PC-9 (cell line): ENCODE measurements around the gene LBR. TPM values are rescaled to one million over a fixed set of nuclear protein-coding genes. Genes with fewer than 3 reads are reported as not detected.

Experiments
- BruUV-seq: library from RNA; stranded (reverse); fragments of 400-500 nt; replicated peaks from 2 replicates; lab custom pipeline; 2021; lab: Mats Ljungman, UMichigan
- CTCF ChIA-PET: fragments of 300-600 bp; sonication (Branson Sonifier 250); formaldehyde crosslinking; loops from one replicate; lab custom pipeline; 2022; ENCODE audit warnings: antibody characterized with exemption; lab: Charles Lee
- POLR2A ChIA-PET: fragments of 300-600 bp; sonication (Branson Sonifier 250); formaldehyde crosslinking; loops from one replicate; lab custom pipeline; 2022; ENCODE audit warnings: antibody characterized with exemption; ENCODE audit not compliant: unreplicated experiment; lab: Charles Lee
- DNase-seq, 2 experiments: peaks; one replicate each; pipeline versions ENCODE4 v3.0.0 to v3.0.0-alpha.2; 2015 to 2022; ENCODE audit warnings: mixed read lengths in 1 of 2
- H2AFZ ChIP-seq: fragments of 200-600 bp; sonication (generic); 2 replicates; pipeline ENCODE4 v1.8.1; 2017; ENCODE audit warnings: antibody characterized with exemption
- H3F3A ChIP-seq: fragments of 200-600 bp; sonication (generic); 2 replicates; pipeline ENCODE4 v1.8.1; 2017; ENCODE audit warnings: antibody characterized with exemption, mild to moderate bottlenecking, low read depth; ENCODE audit not compliant: insufficient read depth
- H3K27ac ChIP-seq: fragments of 200-600 bp; sonication (generic); 2 replicates; pipeline ENCODE4 v1.6.1; 2016; ENCODE audit warnings: mixed run types
- H3K27me3 ChIP-seq: fragments of 200-600 bp; sonication (generic); 2 replicates; pipeline ENCODE4 v1.6.1; 2016; ENCODE audit warnings: low read depth, mixed run types; ENCODE audit not compliant: insufficient read depth
- H3K36me3 ChIP-seq: fragments of 200-600 bp; sonication (generic); 2 replicates; pipeline ENCODE4 v1.6.1; 2016; ENCODE audit warnings: low read depth, mixed run types
- H3K4me1 ChIP-seq: fragments of 200-600 bp; sonication (generic); replicated peaks from 2 replicates; pipeline ENCODE4 v1.6.1; 2016; ENCODE audit warnings: mixed run types; ENCODE audit not compliant: insufficient read depth
- H3K4me2 ChIP-seq: fragments of 200-600 bp; sonication (generic); 2 replicates; pipeline ENCODE4 v1.6.1; 2017; ENCODE audit warnings: mixed run types
- H3K4me3 ChIP-seq: fragments of 200-600 bp; sonication (generic); 2 replicates; pipeline ENCODE4 v1.6.1; 2016; ENCODE audit warnings: mixed run types
- H3K79me2 ChIP-seq: fragments of 200-600 bp; sonication (generic); 2 replicates; pipeline ENCODE4 v1.6.1; 2017; ENCODE audit warnings: low read depth, mixed run types
- H3K9me2 ChIP-seq: fragments of 200-600 bp; sonication (generic); 2 replicates; pipeline ENCODE4 v1.8.1; 2017; ENCODE audit warnings: mild to moderate bottlenecking; ENCODE audit not compliant: insufficient read depth
- H3K9me3 ChIP-seq: fragments of 200-600 bp; sonication (generic); 2 replicates; pipeline ENCODE4 v1.8.1; 2016; ENCODE audit warnings: low read depth; ENCODE audit not compliant: insufficient read depth
- H4K20me1 ChIP-seq: fragments of 200-600 bp; sonication (generic); 2 replicates; pipeline ENCODE4 v1.8.1; 2017; ENCODE audit not compliant: insufficient read depth
- EZH2 ChIP-seq: fragments of 200-600 bp; sonication (generic); IDR thresholded peaks from 2 replicates; pipeline ENCODE4 v1.8.0; 2017; ENCODE audit warnings: antibody characterized with exemption, low read depth
- intact Hi-C: fragments of 100-400 bp; cut with micrococcal nuclease; formaldehyde crosslinking; loops from one replicate; pipeline ENCODE4 v1.10.0; 2022; ENCODE audit not compliant: unreplicated experiment
- total RNA-seq: library from RNA; stranded (reverse); gene quantifications from 2 replicates; pipeline ENCODE4 v1.2.3, GENCODE V29; 2021
- TF ChIP-seq, protein P1 (sequence below): fragments of 200-600 bp; sonication (generic); conservative IDR thresholded peaks from 2 replicates; pipeline ENCODE4 v1.6.1; 2017; ENCODE audit warnings: mixed run types, antibody characterized with exemption, mild to moderate bottlenecking, moderate library complexity

The LBR gene
- total RNA-seq, 1 experiment from 2014 or later: 158 TPM

DNA sequence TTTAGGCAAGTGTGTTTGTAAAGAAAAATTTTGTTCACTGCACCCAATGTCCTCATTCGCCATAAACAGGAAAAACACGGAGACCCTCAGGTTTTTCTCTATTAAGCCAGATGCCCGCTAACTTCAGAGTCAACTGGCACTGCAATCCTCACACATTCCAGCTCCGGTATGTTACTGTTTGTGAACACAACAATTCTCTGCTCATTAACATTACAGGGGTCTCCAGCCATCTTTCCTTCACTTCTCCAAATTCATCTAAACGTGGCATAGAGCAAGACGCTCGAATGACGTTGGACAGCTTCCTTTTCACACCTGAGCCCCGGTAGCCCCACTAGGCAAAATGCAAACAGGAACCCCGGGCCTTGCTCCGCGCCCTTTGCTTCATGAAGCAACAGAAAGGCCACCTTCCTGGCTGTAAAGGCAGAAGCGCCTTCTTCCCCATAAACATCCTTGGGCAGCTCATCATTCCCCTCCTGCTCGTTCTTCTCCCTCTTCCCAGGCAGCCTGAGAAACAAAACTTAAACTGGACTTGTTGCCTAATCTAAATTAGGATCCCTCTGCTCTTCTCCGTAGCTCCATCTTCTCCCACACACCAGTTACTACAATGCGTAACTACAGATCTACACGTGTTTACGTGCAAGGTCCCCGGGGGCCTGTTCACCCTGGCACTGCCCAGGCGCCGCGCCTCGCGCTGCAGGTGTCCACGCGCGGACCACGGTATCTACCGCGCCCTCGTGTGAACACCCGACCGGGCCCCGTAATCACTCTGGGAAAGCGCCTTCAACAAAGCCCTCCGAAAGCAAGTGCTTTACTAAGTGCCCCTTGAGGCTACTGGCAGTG is 1.2 kb downstream of the LBR start:
- H4K20me1 ChIP-seq: peaks cover 37% of the 10 kb centered on the region
- H3K9me3 ChIP-seq: no peaks in the 10 kb centered on the region
- peaks cover 63% of the 10 kb centered on the region for H3K79me2 ChIP-seq
- H3K4me2 ChIP-seq: peak overlapping the region; percentile 99
- intact Hi-C loops: loop anchor here (5.0 kb wide), 2 partner anchors 496 to 636 kb away; partner anchors contain the start of genes H3-3A and PYCR2
- TSS peak; percentile 17 for BruUV-seq
- peaks cover 50% of the 10 kb centered on the region for H3F3A ChIP-seq
- no peaks in the 10 kb centered on the region for H3K27me3 ChIP-seq
- CTCF ChIA-PET: interaction anchor here (0.6 kb wide), 1 partner anchor 1250 kb away, joined by 3 read pairs; no protein-coding TSS in a partner anchor
- DNase-seq: peak in 1 of 2 experiments; percentile 27
- H3K9me2 ChIP-seq: no peaks in the 10 kb centered on the region
- H3K27ac ChIP-seq: peak overlapping the region; percentile 98
- TF ChIP-seq EZH2: no peak
- TF ChIP-seq, protein P1, sequence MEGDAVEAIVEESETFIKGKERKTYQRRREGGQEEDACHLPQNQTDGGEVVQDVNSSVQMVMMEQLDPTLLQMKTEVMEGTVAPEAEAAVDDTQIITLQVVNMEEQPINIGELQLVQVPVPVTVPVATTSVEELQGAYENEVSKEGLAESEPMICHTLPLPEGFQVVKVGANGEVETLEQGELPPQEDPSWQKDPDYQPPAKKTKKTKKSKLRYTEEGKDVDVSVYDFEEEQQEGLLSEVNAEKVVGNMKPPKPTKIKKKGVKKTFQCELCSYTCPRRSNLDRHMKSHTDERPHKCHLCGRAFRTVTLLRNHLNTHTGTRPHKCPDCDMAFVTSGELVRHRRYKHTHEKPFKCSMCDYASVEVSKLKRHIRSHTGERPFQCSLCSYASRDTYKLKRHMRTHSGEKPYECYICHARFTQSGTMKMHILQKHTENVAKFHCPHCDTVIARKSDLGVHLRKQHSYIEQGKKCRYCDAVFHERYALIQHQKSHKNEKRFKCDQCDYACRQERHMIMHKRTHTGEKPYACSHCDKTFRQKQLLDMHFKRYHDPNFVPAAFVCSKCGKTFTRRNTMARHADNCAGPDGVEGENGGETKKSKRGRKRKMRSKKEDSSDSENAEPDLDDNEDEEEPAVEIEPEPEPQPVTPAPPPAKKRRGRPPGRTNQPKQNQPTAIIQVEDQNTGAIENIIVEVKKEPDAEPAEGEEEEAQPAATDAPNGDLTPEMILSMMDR: no peak
- peaks cover 55% of the 10 kb centered on the region for H3K4me1 ChIP-seq
- peaks cover 16% of the 10 kb centered on the region for H3K36me3 ChIP-seq
- H3K4me3 ChIP-seq: peak overlapping the region; percentile 94
- POLR2A ChIA-PET: interaction anchor here (0.6 to 1.5 kb wide), 4 partner anchors 19 to 756 kb away, joined by 3 to 19 read pairs (median 8); no protein-coding TSS in a partner anchor
- no peak overlapping the region for H2AFZ ChIP-seq

DNA sequence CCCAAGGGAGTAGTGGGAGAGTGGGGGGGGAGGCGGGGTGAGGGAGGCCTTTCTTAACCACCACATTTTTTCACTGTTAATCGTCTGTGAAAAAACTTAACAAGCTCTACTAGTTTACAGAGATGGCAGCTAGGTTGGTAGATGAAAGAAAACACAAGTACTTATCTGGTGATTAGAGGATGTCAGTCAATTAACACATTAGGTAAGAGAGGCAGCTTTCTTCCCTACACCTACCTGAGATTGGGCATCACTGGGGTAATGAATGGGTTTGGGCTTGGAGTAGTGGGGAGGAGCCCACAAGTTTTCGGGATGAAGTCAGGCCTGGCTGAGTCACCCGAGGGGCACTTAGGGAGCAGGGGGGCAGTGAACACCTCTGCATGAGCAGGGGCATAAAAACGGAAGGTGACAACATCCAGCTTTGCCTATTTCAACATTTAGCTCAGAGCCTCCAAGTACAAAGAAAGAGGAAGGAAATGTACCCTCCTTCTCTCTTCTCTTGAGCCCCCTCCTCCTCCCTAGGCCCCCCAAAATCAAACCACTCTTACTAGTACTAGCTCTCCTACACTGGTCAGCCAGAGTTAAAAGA is 2.5 kb downstream of the LBR start:
- H3K79me2 ChIP-seq: peaks cover 76% of the 10 kb centered on the region
- H3K9me2 ChIP-seq: no peaks in the 10 kb centered on the region
- peaks cover 28% of the 10 kb centered on the region for H3K36me3 ChIP-seq
- peaks cover 40% of the 10 kb centered on the region for H4K20me1 ChIP-seq
- intact Hi-C loops: loop anchor here (5.0 kb wide), 2 partner anchors 497 to 637 kb away; partner anchors contain the start of genes H3-3A and PYCR2
- POLR2A ChIA-PET: interaction anchor here (0.6 to 1.5 kb wide), 6 partner anchors 21 to 1095 kb away, joined by 3 to 9 read pairs (median 5); partner anchors contain the start of genes H3-3A and NVL
- no peaks in the 10 kb centered on the region for H3K27me3 ChIP-seq
- H3K27ac ChIP-seq: peak overlapping the region; percentile 98
- BruUV-seq: no TSS peak
- H3K4me1 ChIP-seq: peaks cover 55% of the 10 kb centered on the region
- DNase-seq: peak; percentile 67 to 88
- TF ChIP-seq EZH2: no peak
- TF ChIP-seq, protein P1: no peak
- no peak overlapping the region for H2AFZ ChIP-seq
- H3K9me3 ChIP-seq: no peaks in the 10 kb centered on the region
- peaks cover 62% of the 10 kb centered on the region for H3F3A ChIP-seq
- peak overlapping the region; percentile 99 for H3K4me2 ChIP-seq
- H3K4me3 ChIP-seq: peak overlapping the region; percentile 94
- CTCF ChIA-PET: interaction anchor here (0.6 to 1.3 kb wide), 4 partner anchors 15 to 982 kb away, joined by 3 read pairs; no protein-coding TSS in a partner anchor
